ENCODE measurements around the gene MTOR.
A peak's percentile ranks its signal among the peaks of the same experiment; 100 is the strongest.

MTOR gene

GRCh38 chr1:11197359-11197758 is 65.0 kb downstream of the MTOR start:
- TF ChIP-seq, protein P1, sequence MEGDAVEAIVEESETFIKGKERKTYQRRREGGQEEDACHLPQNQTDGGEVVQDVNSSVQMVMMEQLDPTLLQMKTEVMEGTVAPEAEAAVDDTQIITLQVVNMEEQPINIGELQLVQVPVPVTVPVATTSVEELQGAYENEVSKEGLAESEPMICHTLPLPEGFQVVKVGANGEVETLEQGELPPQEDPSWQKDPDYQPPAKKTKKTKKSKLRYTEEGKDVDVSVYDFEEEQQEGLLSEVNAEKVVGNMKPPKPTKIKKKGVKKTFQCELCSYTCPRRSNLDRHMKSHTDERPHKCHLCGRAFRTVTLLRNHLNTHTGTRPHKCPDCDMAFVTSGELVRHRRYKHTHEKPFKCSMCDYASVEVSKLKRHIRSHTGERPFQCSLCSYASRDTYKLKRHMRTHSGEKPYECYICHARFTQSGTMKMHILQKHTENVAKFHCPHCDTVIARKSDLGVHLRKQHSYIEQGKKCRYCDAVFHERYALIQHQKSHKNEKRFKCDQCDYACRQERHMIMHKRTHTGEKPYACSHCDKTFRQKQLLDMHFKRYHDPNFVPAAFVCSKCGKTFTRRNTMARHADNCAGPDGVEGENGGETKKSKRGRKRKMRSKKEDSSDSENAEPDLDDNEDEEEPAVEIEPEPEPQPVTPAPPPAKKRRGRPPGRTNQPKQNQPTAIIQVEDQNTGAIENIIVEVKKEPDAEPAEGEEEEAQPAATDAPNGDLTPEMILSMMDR (IDR thresholded peaks at IDR 0.05; ENCODE audit: unreplicated experiment in 3 of 3) = no peak
- H3K4me1 Mint-ChIP-seq = no peaks in the 10 kb centered on the region
- peaks cover 51% of the 10 kb centered on the region for H3K36me3 Mint-ChIP-seq (ENCODE audit: low read depth)
- no peaks in the 10 kb centered on the region for H3K27me3 Mint-ChIP-seq (ENCODE audit: low read depth)
- no peak overlapping the region for H3K4me3 Mint-ChIP-seq
- H3K27ac Mint-ChIP-seq = no peak overlapping the region
- H3K9me3 Mint-ChIP-seq = no peaks in the 10 kb centered on the region

DNA sequence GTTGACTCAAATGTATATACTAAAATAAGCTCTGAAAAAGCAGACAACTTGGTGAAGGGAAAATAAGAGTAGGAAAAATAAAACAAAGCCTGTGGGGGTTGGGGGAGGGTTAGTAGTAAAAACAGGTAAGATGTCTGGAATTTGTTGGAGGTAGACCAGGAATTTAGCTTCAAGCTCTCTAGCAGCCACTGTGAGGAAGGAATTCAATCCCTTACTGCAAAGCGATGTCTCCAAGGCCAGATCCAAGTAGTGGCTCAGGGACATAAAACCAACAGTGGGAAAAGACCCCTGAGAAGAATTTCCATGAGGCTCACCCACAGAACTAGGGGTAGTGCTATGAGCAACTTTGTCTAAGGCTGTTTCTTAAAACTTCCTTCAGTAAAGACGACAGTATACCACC is 65.4 kb downstream of the MTOR start:
- no peak overlapping the region for H3K27ac Mint-ChIP-seq
- no peaks in the 10 kb centered on the region for H3K4me1 Mint-ChIP-seq
- H3K9me3 Mint-ChIP-seq = no peaks in the 10 kb centered on the region
- H3K4me3 Mint-ChIP-seq = no peak overlapping the region
- peaks cover 54% of the 10 kb centered on the region for H3K36me3 Mint-ChIP-seq (ENCODE audit: low read depth)
- no peaks in the 10 kb centered on the region for H3K27me3 Mint-ChIP-seq (ENCODE audit: low read depth)
- TF ChIP-seq, protein P1 (IDR thresholded peaks at IDR 0.05; ENCODE audit: unreplicated experiment in 3 of 3) = no peak

GRCh38 chr1:11194407-11195176 is 67.8 kb downstream of the MTOR start:
- TF ChIP-seq, protein P1 (IDR thresholded peaks at IDR 0.05; ENCODE audit: unreplicated experiment in 3 of 3) = no peak
- H3K4me1 Mint-ChIP-seq = no peaks in the 10 kb centered on the region
- no peaks in the 10 kb centered on the region for H3K27me3 Mint-ChIP-seq (ENCODE audit: low read depth)
- no peak overlapping the region for H3K27ac Mint-ChIP-seq
- no peaks in the 10 kb centered on the region for H3K9me3 Mint-ChIP-seq
- H3K36me3 Mint-ChIP-seq (ENCODE audit: low read depth) = peaks cover 60% of the 10 kb centered on the region
- no peak overlapping the region for H3K4me3 Mint-ChIP-seq

GRCh38 chr1:11193376-11193775 is 69.0 kb downstream of the MTOR start:
- TF ChIP-seq, protein P1 (IDR thresholded peaks at IDR 0.05; ENCODE audit: unreplicated experiment in 3 of 3) = no peak
- no peak overlapping the region for H3K4me3 Mint-ChIP-seq
- no peaks in the 10 kb centered on the region for H3K9me3 Mint-ChIP-seq
- no peak overlapping the region for H3K27ac Mint-ChIP-seq
- H3K36me3 Mint-ChIP-seq (ENCODE audit: low read depth) = peaks cover 48% of the 10 kb centered on the region
- peaks cover 6% of the 10 kb centered on the region for H3K4me1 Mint-ChIP-seq
- no peaks in the 10 kb centered on the region for H3K27me3 Mint-ChIP-seq (ENCODE audit: low read depth)

- Mint-ChIP-seq H3K4me3 (no peak within 1 kb of the TSS), H3K36me3 (ENCODE audit: low read depth) (peaks cover 38% of the 10 kb centered on the region), H3K4me1 (peaks cover 6% of the 10 kb centered on the region), H3K9me3 (no peaks in the 10 kb centered on the region), H3K27me3 (ENCODE audit: low read depth) (no peaks in the 10 kb centered on the region), H3K27ac (peak within 1 kb of the TSS in 2 of 3 experiments; percentile 41 to 75)
- TF ChIP-seq, protein P1 (IDR thresholded peaks at IDR 0.05; ENCODE audit: unreplicated experiment in 3 of 3) = no peak
Observed at GRCh38 chr1:11188858-11189451, 73.4 kb downstream of the MTOR start, which contains the start of gene ANGPTL7. Gene ANGPTL7, plus strand, starts transcription at chr1:11189355. Its CDS starts 225 bp downstream, at chr1:11189580.

Data from nephron (organoid).